HEK293 (cell line): Measurements from ENCODE around the gene STAB2.

Experiments
- CTCF ChIA-PET: fragments of 350-600 bp; formaldehyde crosslinking; extraction: SDS; loops from one replicate; lab custom pipeline; 2021; ENCODE audit warnings: antibody characterized with exemption; lab: Yijun Ruan, JAX
- POLR2A ChIA-PET: fragments of 300-600 bp; formaldehyde crosslinking; extraction: SDS; loops from one replicate; lab custom pipeline; 2020; ENCODE audit warnings: antibody characterized with exemption, inconsistent platforms; lab: Yijun Ruan, JAX
- H3K27ac ChIP-seq: fragments of 200-500 bp; sonication (Bioruptor generic); 2 replicates; pipeline ENCODE4 v1.5.1; 2014; ENCODE audit warnings: low read depth, low read length, control low read depth, inconsistent platforms; ENCODE audit errors: extremely low read depth
- H3K36me3 ChIP-seq, 2 experiments: fragments of 200-500 bp in 1 of 2; sonication (Bioruptor generic) in 1 of 2; 1 replicate in 1 of 2; 2 replicates in 1 of 2; pipeline ENCODE4 v1.5.1; 2014 to 2017; ENCODE audit warnings: inconsistent platforms in 2 of 2, low read length in 2 of 2; ENCODE audit not compliant: control insufficient read depth in 2 of 2, insufficient read depth in 1 of 2
- H3K4me1 ChIP-seq: fragments of 200-500 bp; sonication (Bioruptor generic); 2 replicates; pipeline ENCODE4 v1.5.1; 2014; ENCODE audit warnings: mild to moderate bottlenecking, low read length, inconsistent platforms; ENCODE audit not compliant: control insufficient read depth, insufficient read depth
- H3K4me3 ChIP-seq: 2 replicates; pipeline ENCODE4 v1.5.1; 2011; ENCODE audit warnings: low read depth, mild to moderate bottlenecking, control low read depth, low read length, moderate library complexity
- H3K9me3 ChIP-seq: fragments of 200-500 bp; sonication (Bioruptor generic); 2 replicates; pipeline ENCODE4 v1.5.1; 2014; ENCODE audit warnings: low read depth, low read length, inconsistent platforms; ENCODE audit not compliant: control insufficient read depth, insufficient read depth
- BCL11A ChIP-seq: fragments of 450-650 bp; formaldehyde crosslinking; IDR thresholded peaks from 2 replicates; pipeline ENCODE4 v1.5.1; 2016; ENCODE audit warnings: low read depth, missing biosample characterization, missing genetic modification characterization
- GLI2 ChIP-seq: fragments of 450-650 bp; formaldehyde crosslinking; IDR thresholded peaks from 2 replicates; pipeline ENCODE4; 2017; ENCODE audit warnings: missing biosample characterization, missing genetic modification characterization, low read depth, borderline replicate concordance
- HOXA7 ChIP-seq: sonication (generic); formaldehyde crosslinking; IDR thresholded peaks from 2 replicates; pipeline ENCODE4 v1.8.1; 2022; ENCODE audit warnings: missing genetic modification reagents, borderline replicate concordance
- IKZF3 ChIP-seq: fragments of 450-650 bp; IDR thresholded peaks from 2 replicates; pipeline ENCODE4 v1.5.0; 2018; ENCODE audit warnings: missing biosample characterization, mild to moderate bottlenecking, missing genetic modification characterization, moderate library complexity
- KLF10 ChIP-seq: fragments of 450-650 bp; IDR thresholded peaks from 2 replicates; pipeline ENCODE4 v1.5.1; 2018; ENCODE audit warnings: missing biosample characterization, mild to moderate bottlenecking, missing genetic modification characterization
- OSR2 ChIP-seq: fragments of 450-650 bp; formaldehyde crosslinking; IDR thresholded peaks from 2 replicates; pipeline ENCODE4 v1.5.1; 2016; ENCODE audit warnings: missing biosample characterization, missing genetic modification characterization
- SCRT1 ChIP-seq: fragments of 450-650 bp; formaldehyde crosslinking; IDR thresholded peaks from 2 replicates; pipeline ENCODE4 v1.5.1; 2016; ENCODE audit warnings: missing biosample characterization, missing genetic modification characterization, borderline replicate concordance
- YY2 ChIP-seq: fragments of 450-650 bp; formaldehyde crosslinking; IDR thresholded peaks from 2 replicates; pipeline ENCODE4 v1.5.1; 2016; ENCODE audit warnings: missing biosample characterization, missing genetic modification characterization
- ZBTB17 ChIP-seq: fragments of 450-650 bp; formaldehyde crosslinking; IDR thresholded peaks from 2 replicates; pipeline ENCODE4 v1.5.1; 2016; ENCODE audit warnings: missing biosample characterization, missing genetic modification characterization
- ZBTB21 ChIP-seq: fragments of 450-650 bp; formaldehyde crosslinking; IDR thresholded peaks from 2 replicates; pipeline ENCODE4 v1.5.1; 2017; ENCODE audit warnings: missing biosample characterization, missing genetic modification characterization
- ZFP37 ChIP-seq: fragments of 450-650 bp; formaldehyde crosslinking; IDR thresholded peaks from 2 replicates; pipeline ENCODE4 v1.5.1; 2016; ENCODE audit warnings: missing biosample characterization, missing genetic modification characterization
- ZNF140 ChIP-seq: fragments of 450-650 bp; formaldehyde crosslinking; IDR thresholded peaks from 2 replicates; pipeline ENCODE4 v1.5.1; 2016; ENCODE audit warnings: missing biosample characterization, missing genetic modification characterization
- ZNF16 ChIP-seq: fragments of 450-650 bp; formaldehyde crosslinking; IDR thresholded peaks from 2 replicates; pipeline ENCODE4 v1.5.1; 2016; ENCODE audit warnings: low read depth, missing biosample characterization, missing genetic modification characterization
- ZNF248 ChIP-seq: fragments of 450-650 bp; formaldehyde crosslinking; IDR thresholded peaks from 2 replicates; pipeline ENCODE4 v1.5.1; 2017; ENCODE audit warnings: missing biosample characterization, missing genetic modification characterization
- ZNF324 ChIP-seq: fragments of 450-650 bp; formaldehyde crosslinking; IDR thresholded peaks from 2 replicates; pipeline ENCODE4 v1.5.1; 2016; ENCODE audit warnings: missing biosample characterization, missing genetic modification characterization
- ZNF501 ChIP-seq: fragments of 450-650 bp; formaldehyde crosslinking; IDR thresholded peaks from 2 replicates; pipeline ENCODE4 v1.5.1; 2016; ENCODE audit warnings: missing biosample characterization, missing genetic modification characterization
- TF ChIP-seq, protein P1 (sequence below): fragments of 450-650 bp; formaldehyde crosslinking; IDR thresholded peaks from 2 replicates; pipeline ENCODE4 v1.5.1; 2016; ENCODE audit warnings: missing biosample characterization, missing genetic modification characterization, borderline replicate concordance
- TF ChIP-seq, protein P2 (sequence below): fragments of 450-650 bp; formaldehyde crosslinking; IDR thresholded peaks from 2 replicates; pipeline ENCODE4 v1.5.1; 2016; ENCODE audit warnings: missing biosample characterization, missing genetic modification characterization
- TF ChIP-seq, protein P3 (sequence below): fragments of 450-650 bp; formaldehyde crosslinking; IDR thresholded peaks from 2 replicates; pipeline ENCODE4 v1.5.1; 2016; ENCODE audit warnings: missing biosample characterization, missing genetic modification characterization, low read depth
- TF ChIP-seq, protein P4 (sequence below): fragments of 450-650 bp; formaldehyde crosslinking; IDR thresholded peaks from 2 replicates; pipeline ENCODE4 v1.5.1; 2017; ENCODE audit warnings: missing biosample characterization, missing genetic modification characterization
- TF ChIP-seq, protein P5 (sequence below): fragments of 450-650 bp; formaldehyde crosslinking; IDR thresholded peaks from 2 replicates; pipeline ENCODE4 v1.5.1; 2016; ENCODE audit warnings: missing biosample characterization, missing genetic modification characterization

Gene STAB2

DNA sequence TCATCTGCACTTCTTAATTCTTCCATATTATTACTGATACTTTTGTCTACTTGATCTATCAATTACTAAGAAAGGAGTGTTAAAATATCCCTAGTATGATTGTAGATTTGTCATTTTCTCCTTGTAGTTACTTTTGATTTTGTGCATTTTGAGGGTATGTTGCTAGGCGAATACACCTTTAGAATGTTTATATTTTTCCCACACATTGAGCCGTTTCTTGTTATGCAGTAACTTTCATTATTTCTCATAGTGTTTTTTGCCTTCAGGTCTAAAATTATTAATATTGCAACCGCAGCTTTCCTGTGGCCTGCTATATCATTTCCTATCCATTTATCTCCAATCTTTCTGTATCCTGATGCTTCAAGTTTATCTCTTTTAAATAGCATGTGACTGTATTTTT lies 46.8 kb upstream of the STAB2 start (continued):
- TF ChIP-seq KLF10 (tag by site-specific recombination): no peak
- TF ChIP-seq OSR2 (tag by site-specific recombination): no peak

DNA sequence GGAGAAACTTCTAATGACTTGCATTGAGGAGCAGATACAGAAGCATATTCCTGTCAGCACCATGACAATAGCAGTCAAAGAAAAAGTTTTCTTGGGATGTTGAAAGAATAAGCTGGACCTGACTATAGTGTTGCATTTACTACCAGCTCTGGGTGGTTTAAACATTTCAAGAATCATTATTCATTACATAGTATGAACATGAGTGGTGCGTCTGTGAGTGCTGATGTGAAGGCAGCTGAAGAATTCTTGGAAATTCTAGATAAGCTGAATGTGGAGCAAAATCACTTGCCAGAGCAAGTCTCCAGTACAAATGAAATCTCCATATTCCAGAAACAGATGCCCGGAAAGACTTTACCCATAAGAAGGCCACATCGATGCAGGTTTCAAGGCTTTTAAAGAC lies 45.0 kb upstream of the STAB2 start:
- POLR2A ChIA-PET: no interaction called here
- no peaks in the 10 kb centered on the region for H3K9me3 ChIP-seq
- CTCF ChIA-PET: interaction anchor here (0.6 to 0.8 kb wide), 3 partner anchors 8 to 730 kb away, joined by 3 read pairs; no protein-coding TSS in a partner anchor
- no peaks in the 10 kb centered on the region for H3K36me3 ChIP-seq
- TF ChIP-seq ZBTB21 (tag by site-specific recombination) (no peak), YY2 (tag by site-specific recombination) (no peak), ZNF324 (tag by site-specific recombination) (no peak)
- TF ChIP-seq, protein P1, sequence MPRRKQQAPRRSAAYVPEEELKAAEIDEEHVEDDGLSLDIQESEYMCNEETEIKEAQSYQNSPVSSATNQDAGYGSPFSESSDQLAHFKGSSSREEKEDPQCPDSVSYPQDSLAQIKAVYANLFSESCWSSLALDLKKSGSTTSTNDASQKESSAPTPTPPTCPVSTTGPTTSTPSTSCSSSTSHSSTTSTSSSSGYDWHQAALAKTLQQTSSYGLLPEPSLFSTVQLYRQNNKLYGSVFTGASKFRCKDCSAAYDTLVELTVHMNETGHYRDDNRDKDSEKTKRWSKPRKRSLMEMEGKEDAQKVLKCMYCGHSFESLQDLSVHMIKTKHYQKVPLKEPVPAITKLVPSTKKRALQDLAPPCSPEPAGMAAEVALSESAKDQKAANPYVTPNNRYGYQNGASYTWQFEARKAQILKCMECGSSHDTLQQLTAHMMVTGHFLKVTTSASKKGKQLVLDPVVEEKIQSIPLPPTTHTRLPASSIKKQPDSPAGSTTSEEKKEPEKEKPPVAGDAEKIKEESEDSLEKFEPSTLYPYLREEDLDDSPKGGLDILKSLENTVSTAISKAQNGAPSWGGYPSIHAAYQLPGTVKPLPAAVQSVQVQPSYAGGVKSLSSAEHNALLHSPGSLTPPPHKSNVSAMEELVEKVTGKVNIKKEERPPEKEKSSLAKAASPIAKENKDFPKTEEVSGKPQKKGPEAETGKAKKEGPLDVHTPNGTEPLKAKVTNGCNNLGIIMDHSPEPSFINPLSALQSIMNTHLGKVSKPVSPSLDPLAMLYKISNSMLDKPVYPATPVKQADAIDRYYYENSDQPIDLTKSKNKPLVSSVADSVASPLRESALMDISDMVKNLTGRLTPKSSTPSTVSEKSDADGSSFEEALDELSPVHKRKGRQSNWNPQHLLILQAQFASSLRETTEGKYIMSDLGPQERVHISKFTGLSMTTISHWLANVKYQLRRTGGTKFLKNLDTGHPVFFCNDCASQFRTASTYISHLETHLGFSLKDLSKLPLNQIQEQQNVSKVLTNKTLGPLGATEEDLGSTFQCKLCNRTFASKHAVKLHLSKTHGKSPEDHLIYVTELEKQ (tag by site-specific recombination): no peak
- TF ChIP-seq, all 188 proteins: peak for 0
- Histone ChIP-seq H3K27ac (no peak overlapping the region), H3K4me1 (no peaks in the 10 kb centered on the region), H3K4me3 (no peak overlapping the region)

DNA sequence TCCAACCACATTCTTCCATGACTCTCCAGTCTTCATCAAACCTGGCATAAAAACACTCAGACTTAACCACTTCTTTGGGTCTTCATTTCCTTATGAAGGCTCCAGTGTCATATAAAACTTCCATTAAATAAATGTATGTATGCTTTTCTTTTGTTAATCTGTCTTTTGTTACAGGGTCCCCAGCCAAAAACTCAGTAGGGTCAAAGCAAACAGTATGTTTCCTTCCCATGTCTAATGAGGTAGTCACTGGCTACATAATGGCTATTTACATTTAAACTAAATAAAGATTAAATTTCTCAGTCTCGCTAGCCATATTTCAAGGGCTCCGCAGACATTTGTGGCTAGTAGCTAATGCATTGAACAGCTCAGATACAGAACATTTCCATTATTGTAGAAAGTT lies 40.1 kb upstream of the STAB2 start:
- TF ChIP-seq, protein P2, sequence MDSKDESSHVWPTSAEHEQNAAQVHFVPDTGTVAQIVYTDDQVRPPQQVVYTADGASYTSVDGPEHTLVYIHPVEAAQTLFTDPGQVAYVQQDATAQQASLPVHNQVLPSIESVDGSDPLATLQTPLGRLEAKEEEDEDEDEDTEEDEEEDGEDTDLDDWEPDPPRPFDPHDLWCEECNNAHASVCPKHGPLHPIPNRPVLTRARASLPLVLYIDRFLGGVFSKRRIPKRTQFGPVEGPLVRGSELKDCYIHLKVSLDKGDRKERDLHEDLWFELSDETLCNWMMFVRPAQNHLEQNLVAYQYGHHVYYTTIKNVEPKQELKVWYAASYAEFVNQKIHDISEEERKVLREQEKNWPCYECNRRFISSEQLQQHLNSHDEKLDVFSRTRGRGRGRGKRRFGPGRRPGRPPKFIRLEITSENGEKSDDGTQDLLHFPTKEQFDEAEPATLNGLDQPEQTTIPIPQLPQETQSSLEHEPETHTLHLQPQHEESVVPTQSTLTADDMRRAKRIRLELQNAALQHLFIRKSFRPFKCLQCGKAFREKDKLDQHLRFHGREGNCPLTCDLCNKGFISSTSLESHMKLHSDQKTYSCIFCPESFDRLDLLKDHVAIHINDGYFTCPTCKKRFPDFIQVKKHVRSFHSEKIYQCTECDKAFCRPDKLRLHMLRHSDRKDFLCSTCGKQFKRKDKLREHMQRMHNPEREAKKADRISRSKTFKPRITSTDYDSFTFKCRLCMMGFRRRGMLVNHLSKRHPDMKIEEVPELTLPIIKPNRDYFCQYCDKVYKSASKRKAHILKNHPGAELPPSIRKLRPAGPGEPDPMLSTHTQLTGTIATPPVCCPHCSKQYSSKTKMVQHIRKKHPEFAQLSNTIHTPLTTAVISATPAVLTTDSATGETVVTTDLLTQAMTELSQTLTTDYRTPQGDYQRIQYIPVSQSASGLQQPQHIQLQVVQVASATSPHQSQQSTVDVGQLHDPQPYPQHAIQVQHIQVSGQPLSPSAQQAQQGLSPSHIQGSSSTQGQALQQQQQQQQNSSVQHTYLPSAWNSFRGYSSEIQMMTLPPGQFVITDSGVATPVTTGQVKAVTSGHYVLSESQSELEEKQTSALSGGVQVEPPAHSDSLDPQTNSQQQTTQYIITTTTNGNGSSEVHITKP (tag by site-specific recombination): no peak
- TF ChIP-seq ZNF140 (no peak), ZFP37 (tag by site-specific recombination) (no peak), ZBTB17 (tag by site-specific recombination) (no peak), ZNF501 (tag by site-specific recombination) (no peak), ZBTB21 (tag by site-specific recombination) (no peak), ZNF248 (tag by site-specific recombination) (no peak), SCRT1 (tag by site-specific recombination) (no peak), BCL11A (tag by site-specific recombination) (no peak), HOXA7 (CRISPR knock-in tag) (no peak), GLI2 (no peak), IKZF3 (tag by site-specific recombination) (no peak), ZNF16 (tag by site-specific recombination) (no peak)
- TF ChIP-seq, protein P3, sequence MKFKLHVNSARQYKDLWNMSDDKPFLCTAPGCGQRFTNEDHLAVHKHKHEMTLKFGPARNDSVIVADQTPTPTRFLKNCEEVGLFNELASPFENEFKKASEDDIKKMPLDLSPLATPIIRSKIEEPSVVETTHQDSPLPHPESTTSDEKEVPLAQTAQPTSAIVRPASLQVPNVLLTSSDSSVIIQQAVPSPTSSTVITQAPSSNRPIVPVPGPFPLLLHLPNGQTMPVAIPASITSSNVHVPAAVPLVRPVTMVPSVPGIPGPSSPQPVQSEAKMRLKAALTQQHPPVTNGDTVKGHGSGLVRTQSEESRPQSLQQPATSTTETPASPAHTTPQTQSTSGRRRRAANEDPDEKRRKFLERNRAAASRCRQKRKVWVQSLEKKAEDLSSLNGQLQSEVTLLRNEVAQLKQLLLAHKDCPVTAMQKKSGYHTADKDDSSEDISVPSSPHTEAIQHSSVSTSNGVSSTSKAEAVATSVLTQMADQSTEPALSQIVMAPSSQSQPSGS (tag by site-specific recombination): no peak
- TF ChIP-seq, protein P4, sequence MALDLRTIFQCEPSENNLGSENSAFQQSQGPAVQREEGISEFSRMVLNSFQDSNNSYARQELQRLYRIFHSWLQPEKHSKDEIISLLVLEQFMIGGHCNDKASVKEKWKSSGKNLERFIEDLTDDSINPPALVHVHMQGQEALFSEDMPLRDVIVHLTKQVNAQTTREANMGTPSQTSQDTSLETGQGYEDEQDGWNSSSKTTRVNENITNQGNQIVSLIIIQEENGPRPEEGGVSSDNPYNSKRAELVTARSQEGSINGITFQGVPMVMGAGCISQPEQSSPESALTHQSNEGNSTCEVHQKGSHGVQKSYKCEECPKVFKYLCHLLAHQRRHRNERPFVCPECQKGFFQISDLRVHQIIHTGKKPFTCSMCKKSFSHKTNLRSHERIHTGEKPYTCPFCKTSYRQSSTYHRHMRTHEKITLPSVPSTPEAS (tag by site-specific recombination): no peak
- TF ChIP-seq, protein P5, sequence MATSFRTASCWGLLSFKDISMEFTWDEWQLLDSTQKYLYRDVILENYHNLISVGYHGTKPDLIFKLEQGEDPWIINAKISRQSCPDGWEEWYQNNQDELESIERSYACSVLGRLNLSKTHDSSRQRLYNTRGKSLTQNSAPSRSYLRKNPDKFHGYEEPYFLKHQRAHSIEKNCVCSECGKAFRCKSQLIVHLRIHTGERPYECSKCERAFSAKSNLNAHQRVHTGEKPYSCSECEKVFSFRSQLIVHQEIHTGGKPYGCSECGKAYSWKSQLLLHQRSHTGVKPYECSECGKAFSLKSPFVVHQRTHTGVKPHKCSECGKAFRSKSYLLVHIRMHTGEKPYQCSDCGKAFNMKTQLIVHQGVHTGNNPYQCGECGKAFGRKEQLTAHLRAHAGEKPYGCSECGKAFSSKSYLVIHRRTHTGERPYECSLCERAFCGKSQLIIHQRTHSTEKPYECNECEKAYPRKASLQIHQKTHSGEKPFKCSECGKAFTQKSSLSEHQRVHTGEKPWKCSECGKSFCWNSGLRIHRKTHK (tag by site-specific recombination): no peak
- Histone ChIP-seq H3K4me3 (no peak overlapping the region), H3K9me3 (no peaks in the 10 kb centered on the region), H3K36me3 (no peaks in the 10 kb centered on the region), H3K27ac (no peak overlapping the region), H3K4me1 (no peaks in the 10 kb centered on the region)
- POLR2A ChIA-PET: no interaction called here
- CTCF ChIA-PET: interaction anchor here (2.3 to 6.6 kb wide), 6 partner anchors 7 to 664 kb away, joined by 6 to 77 read pairs (median 19); no protein-coding TSS in a partner anchor
